Activated CD4-positive, alpha-beta T cell treated with anti-CD3 and anti-CD28 coated beads for 1 hour (primary cell): Measurements from ENCODE around the gene STAT2.
"Not testable (repeated sequence)": the region's sequence is repeated elsewhere in the genome, so short reads cannot be mapped to it uniquely, and the experiment has no call there.

ENCODE experiments used
- DNase-seq: peaks from one replicate; pipeline ENCODE4 v3.0.0-alpha.2; 2020

Gene STAT2

DNA sequence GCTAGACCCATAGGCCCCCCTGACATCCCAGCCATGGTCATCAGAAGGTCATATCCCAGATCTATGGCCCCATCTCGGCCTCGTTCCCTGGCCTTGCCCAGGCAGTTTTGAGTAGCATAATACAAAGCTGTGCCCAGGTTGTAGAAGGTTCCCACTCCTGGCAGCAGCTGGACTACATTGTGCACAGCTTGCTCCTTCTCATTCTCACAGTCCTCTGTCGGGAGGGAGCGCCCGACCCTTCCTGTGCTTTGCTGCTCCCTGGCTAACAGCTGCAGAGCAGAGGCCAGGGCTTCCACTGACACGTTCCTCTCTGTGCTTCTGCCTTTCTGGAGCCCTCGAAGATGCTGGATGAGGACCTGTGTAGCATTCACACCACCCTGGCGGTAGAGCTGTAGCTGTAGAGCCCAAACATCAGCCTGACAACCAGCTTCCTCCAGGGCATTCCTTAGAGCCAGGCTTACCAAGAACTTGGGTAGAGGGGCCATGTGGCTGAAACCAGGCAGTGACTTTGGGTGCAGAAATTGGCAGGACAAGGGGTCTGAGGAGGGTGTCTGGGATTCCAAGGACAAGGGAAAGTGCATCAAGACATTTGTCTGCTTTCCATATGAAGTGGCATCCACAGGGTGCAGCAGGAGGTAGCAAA, 1.7 kb upstream of the STAT2 start:
- DNase-seq, result no peak

DNA sequence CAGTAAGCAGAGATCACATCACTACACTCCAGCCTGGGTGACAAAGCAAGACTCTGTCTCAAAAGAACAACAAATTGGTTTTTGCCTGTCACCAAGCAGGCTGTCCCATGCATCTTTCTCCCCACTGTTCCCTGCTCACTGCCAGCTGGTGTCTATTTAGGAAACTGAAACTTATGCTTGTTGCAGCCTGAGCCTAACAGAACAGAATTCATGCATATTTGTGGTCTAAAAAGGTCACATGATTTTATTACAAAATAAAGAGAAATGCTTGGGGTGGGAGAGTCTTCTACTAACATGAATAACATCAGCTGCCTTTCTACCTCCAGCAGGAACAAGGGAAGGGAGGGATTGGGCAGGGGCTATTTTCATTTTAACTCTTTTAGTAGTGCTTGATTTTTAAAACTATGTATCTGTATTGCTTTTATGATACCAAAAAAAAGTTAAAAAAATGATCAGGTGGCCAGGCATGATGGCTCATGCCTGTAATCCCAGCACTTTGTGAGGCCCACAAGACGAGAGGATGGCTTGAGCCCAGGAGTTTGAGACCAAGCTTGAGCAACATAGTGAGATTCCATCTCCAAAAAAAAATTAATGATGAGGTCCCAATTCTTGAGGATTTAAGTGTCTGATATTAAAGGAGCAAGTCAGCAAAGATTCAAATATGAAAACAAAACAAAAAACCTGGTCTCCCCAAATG, 923 bp downstream of the STAT2 start:
- no peak for DNase-seq

DNA sequence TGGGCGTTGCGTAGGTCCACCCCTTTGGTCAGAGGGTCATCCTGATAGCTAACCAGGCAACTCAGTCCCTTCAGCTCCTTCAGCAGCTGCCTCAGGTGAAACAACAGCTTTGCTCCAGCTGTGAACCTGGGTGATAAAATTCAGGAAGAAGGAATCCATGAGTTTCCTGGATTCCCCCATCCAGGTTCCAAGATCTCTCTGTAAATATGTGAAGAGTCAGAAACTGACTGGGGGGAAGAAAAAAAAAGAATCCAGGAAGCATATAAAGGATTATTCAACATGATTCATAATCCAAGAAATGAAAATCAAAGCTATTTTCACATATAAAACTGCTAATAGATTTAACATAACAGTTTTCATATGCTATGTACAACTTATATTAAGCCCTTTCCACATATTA, 8.6 kb downstream of the STAT2 start:
- no peak for DNase-seq

DNA sequence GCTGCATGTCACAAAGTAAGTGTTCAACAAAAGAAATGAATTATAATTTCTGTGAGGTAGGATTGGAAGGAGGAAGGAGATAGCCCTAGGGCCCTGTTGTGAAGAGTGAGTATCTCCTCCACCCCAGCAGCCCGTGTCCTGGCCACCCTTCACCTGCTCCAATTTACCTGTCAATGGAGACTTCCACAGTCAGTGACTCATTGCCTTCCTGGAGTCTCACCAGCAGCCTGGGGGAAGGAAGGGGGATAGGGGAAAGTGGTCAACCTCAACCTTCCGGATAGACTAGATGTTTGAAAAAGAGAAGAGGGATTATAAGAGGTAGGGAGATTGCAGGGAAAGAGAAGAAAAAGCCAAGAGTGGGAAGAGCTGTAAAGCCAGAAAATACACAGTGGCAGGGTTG, 9.2 kb downstream of the STAT2 start:
- DNase-seq, result no peak

DNA sequence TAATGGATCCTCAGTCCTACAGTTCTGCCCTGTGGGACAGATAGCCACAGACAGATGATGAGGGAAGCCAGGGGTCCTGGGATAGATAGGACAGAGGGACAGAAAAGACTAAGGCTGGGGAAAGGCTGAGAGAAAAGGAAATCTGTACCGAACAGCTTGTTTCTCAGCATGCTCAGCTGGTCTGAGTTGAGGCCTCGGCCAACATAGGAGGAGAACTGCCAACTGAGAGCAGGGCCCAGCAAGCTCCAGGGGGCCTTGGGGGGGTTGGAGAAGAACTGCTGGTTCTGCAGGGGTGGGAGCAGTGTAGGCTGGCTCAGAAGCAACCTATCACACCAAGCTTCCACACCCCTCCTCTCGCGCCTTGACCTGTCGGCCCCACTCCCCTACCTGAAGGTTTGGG, 11.1 kb downstream of the STAT2 start:
- DNase-seq, result no peak

DNA sequence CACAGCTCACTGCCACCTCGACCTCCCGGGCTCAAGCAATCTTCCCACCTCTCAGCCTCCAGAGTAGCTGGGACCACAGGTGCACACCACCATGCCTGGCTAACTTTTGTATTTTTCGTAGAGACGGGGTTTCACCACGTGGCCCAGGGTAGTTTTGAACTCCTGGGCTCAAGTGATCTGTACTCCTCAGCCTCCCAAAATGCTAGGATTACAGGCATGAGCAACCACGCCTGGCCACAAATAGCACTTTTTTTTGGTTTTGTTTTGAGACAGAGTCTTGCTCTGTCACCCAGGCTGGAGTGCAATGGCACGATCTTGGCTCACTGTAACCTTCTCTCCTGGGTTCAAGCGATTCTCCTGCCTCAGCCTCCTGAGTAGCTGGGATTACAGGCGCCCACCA, 12.7 kb downstream of the STAT2 start:
- DNase-seq, result not testable (repeated sequence)

DNA sequence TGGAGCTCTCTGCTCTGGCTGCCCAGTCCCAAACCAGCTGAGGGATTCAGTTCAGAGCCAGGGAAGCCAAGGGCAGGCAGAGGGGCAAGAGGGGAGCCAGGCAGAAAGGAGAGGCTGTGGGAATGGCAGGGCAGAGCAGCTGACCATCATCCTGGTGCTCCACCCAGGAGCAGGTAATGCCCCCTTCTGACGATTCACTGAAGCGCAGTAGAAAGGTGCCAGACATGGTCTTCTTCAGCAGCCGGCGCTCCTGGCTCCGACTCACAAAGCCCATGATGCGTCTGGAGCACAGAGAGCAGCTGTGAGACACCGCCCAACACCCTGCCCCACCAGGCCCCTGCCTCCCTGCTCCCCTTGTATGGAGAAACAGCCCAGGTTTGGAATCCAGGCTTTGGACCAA, 13.2 kb downstream of the STAT2 start:
- no peak for DNase-seq

DNA sequence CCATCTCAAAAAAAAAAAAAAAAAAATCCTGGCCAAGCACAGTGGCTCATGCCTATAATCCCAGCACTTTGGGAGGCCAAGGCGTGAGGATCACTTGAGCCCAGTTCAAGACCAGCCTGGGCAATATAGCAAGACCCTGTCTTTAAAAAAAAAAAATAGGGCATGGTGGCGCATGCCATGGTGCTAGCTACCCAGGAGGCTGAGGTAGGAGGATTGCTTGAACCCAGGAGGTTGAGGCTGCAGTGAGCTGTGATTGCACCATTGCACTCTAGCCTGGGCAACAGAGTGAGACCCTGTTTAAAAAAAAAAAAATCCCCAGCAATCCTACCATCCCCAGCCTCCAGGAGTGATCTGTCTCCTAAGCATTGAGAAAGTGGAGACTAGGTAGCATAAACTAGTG, 17.6 kb downstream of the STAT2 start:
- DNase-seq, result not testable (repeated sequence)

DNA sequence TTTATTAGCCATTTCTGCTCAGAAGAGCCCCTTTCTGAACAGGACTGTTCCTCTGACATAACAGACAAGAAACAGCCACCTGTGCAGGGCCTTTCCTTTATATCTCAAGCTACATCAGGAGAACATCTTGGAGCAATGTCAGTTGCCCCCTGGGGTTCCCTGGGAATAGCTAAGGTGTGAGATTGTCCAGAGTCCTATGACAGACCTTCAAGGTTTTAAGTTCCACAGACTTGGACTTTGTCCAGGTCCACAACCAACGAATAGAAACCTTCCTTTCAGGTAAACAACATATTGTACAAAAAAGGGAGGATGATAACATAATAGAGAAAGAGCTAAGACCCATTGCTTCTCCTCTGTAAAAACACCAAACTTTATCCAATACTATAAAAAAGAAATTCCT, 18.3 kb downstream of the STAT2 start:
- DNase-seq, result no peak

DNA sequence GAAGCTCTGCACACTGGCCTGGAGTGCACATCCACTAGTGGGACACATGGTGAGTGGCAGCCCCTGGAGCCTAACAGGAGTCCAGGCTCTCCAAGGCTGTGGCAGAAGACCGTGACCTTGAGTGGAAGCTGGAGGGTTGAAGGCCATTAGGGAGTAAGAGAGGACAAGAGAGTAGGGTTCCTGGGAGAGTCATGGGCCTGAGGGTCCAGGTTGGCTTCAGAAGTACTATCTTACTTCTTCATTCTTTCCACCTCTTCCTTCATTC, 20.8 kb downstream of the STAT2 start:
- DNase-seq, result no peak

DNA sequence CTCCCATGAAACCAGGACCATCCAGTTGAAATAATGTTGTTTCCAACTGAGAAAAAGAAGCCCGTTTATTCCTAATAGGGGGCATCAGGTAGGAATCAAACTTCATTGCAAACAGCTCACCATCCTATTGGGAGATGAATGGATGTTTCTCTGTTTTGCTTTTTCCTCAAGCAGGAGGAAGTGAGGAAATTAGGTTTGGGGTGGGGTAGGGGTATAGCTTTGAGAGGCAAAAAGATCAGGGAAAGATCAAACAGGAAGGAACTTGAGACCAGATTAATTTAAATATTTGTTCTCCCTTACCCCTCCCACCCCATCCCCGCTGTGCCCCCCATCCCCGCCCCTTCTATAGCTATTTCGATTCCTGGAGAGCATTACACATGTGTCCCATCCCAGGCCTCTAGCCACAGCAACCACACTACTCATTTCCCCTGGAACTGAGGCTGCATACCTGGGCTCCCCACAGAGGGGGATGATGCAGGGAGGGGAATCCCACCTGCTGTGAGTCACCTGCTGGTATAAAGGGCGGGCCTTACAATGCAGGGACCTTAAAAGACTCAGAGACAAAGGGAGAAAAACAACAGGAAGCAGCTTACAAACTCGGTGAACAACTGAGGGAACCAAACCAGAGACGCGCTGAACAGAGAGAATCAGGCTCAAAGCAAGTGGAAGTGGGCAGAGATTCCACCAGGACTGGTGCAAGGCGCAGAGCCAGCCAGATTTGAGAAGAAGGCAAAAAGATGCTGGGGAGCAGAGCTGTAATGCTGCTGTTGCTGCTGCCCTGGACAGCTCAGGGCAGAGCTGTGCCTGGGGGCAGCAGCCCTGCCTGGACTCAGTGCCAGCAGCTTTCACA, 21.4 kb downstream of the STAT2 start, which contains the start of gene IL23A:
TSS of gene IL23A (plus strand) at position 577 of the 850 bp plus-strand sequence. CDS start at position 738, 161 bp downstream.
- DNase-seq, result peak; percentile 79

DNA sequence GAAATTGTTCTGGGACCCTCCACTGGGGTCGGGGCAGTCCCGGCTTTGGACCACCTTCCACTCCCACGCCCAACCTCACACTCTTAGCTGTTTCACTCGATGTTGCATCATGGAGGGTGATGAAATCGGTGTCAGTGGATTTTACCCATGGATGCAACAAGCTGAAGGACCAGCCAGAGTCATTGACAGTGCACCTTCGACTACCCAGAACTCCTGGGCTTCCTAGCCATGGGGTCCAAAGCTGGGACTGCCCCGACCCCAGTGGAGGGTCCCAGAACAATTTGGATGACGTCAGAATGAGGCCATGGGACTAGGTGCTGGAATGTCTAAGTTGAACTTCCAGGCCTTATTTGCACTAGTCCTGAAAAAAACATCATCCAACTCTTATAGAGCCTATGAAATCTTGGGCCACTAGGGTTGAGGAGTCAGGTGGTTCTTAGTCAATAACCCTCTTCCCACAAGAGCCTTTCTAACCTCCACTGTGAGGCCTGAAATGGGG, 22.1 kb downstream of the STAT2 start:
- no peak for DNase-seq

DNA sequence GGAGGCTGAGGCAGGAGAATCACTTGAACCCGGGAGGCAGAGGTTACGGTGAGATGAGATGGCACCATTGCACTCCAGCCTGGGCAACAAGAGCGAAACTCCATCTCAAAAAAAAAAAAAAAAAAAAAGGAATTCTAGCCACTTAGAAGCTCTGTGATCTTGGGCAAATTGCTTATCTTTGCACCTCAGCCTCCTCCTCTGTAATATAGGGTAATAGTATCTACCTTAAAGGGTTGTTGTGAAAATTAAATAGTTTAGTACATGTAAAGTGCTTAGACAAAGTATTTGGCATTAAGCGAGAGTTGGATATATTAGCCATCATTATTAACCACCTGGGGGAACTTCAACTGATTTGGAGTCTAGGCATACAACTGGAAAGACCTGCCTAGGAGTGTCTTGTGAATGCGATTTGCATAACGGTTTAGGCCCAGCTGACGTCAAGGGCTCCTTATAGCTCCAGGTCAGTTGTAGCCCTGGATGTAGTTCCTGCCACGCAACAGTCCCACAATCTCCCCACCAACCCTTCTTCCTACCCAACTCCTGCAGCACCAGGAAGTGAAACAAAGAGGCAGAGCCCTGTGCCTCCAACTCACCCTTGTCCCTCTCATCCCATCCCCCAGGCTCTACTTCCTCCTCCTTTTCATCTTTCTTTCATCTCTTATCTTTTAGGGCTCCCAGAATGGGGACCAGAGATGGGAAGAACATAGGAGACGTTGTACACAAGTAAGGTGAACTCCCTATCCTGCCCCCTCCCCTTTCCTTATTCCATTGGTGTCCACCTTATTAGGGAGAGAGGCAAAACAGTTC, 23.3 kb downstream of the STAT2 start:
- no peak for DNase-seq

DNA sequence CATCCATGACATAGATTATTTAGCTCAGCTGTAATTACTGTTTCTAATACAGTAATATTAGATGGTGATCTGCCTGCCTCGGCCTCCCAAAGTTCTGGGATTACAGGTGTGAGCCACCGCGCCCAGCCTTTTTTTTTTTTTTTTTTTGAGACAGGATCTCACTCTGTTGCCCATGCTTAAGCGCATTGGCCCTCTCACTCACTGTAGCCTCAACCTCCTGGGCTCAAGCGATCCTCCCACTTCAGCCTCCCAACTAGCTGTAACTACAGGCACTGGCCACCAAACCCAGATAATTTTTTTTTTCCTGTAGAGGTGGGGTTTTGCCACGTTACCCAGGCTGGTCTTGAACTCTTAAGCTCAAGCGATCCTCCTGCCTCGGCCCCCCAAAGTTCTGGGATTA, 24.4 kb downstream of the STAT2 start:
- DNase-seq, result not testable (repeated sequence)

DNA sequence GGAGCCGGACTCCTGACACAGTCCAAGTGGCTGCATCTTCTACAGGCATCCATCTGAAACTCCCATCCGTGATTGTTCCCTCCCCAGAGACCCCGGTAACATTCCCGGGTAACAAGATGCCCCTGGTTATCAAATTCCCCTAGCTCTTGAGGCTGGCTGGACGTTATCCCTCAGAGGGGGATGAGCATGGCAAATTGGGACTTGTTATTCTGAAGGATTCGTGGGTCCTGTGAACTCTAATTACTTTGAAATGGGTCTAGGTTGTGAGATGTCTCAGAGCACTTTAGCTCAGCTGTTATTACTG, 25.5 kb downstream of the STAT2 start:
- no peak for DNase-seq

DNA sequence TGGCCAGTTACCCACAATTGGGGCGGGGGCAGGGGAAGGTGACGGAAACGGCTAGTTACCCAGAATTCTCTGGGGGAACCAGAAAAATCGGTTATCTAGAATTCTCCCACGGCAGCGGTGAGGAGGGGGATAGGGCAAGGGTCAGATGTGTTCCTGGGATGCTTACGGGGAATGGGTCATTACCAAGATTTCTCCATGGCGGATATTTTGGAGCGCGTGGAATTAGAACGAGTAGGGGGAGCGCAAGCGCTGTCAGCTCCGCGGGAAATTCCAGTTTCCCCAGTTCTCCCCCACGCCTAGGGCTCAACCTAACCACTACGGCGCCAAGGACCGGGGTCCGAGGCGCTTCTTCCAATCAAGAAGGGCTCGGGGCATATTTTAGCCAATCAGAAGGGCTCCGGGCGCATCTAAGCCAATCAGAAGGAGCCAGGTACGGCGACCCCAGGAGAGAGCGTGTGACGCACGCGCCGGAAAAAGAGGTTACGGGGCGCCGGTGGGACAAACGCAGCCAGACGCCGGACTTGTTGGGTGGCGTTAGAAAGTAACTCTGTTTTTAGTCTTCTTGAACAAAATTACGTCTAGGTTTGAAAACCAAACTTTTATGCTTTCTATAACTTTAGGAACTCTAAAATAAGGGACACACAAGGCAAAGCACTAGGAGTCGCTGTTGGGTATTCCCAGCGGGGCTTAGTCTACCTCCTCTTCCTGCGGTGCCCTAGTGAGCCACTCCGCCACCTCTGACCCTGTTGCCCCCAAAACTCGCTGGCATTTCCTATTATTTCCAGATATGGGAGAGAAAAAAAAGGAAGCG, 26.0 kb downstream of the STAT2 start, which contains the start of gene PAN2:
TSS of gene PAN2 (minus strand) at position 322 of the 811 bp plus-strand sequence. CDS start 906 bp downstream, outside the sequence.
- DNase-seq, result peak; percentile 87

DNA sequence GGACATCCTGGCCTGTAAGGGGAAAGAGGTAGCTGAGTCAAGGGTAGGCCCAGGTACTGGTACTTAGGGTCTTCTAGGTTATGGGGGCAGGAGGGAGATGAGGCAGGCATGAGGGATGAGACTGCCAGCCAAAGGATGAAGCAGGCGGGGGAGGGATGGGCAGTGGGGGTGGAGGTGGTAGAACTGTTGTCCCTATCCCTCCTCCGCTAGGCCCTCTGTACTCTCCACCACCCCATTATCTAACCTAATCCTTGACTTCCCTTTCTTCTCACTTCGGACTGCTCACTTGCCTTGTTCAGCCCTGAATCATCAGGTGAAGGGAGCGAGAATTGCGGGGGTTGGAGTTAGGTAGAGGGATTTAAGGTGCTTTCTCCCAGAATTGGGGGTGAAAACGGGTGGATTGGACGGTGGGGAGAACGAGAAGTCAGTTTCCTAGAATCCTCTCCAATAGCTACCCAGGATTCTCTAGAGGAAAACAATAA, 26.7 kb downstream of the STAT2 start:
- peak; percentile 12 for DNase-seq

DNA sequence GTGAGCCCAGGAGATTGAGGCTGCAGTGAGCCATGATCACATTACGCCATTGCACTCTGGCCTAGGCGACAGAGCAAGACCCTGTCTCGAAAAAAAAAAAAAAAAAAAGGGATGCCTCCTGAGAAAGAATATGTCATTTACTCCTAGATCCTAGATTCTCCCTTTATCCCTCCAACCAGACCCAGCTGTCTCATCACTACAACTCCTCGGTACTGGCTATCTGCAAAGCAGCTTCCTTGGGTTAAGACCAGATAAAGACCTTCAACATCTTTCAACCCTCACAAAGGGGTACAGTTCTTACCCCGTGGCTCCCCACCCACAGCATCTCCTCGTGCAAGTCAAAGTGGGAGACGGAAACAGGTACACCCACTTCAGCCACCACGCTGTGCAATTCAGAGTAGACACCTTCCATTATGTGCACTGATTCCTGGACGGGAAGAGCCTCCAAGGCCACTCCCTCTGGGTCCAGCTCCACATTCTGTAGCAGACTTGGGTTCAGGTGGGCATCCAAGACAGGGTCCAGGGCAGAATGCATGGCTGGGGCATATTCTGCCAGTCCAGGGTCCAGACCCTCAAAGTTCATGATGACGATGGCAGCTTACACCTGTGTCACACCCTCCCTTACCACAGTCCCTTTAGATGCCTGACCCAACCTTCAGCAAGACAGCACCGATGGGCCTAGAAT, 27.3 kb downstream of the STAT2 start:
- no peak for DNase-seq

DNA sequence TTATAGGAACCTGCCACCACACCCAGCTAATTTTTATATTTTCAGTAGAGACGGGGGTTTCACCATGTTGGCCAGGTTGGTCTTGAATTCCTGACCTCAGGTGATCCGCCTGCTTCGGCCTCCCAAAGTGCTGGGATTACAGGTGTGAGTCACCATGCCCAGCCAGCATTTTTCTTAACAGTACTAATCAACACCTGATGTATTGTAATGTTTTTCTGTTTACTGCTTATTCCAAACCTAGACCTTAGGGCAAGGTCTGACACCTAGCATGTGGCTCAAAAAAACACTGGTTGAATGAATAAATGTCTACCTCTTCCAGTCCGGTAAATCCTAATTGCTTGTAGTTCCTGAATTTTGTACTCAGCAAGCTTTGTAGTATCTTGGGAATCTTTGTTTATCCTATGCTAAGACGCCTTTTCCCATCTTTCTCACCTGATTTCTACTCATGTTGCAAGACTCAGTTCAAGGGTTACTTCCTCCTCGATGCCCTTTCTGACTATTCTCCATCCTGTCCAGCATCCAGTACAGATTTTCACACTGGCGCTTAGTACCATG, 28.9 kb downstream of the STAT2 start:
- DNase-seq, result no peak

DNA sequence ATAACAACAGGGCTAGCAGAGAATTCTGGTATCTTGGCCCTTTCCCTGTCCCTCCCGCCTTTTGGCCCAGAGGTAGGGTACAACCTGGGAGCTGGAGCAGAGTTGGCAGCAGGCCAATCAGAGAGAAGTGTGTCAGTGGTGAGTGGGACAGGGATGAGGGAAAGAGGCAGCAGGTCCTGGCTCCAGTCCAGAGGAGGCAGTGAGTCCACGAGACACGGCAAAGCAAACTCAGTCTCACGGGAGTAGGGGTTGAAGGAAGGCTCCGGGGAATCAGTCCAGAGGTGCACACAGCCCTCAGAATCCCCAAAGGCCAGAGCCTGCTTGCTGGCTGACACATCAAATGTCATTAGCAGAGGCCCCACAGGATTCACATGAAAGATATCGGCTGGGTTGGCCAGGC, 33.4 kb downstream of the STAT2 start:
- no peak for DNase-seq

DNA sequence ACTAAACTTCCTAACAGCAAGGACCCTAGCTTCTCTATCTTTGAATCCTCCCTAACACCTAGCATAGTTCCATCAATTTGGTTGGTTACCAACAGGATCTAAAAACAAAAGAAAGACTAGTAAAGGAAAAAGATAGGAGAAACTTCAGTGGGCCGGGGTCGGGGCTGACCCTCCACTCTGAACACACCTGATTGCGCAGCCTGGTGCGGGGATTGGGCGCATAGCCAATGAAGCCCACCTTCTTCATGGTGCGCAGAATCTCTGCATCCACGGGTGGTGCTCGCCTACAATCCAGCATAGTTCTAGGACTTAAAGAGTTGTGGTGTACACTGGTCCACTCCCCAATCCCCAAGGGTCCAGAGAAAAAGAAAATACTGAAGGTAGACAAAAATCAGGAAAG, 33.8 kb downstream of the STAT2 start:
- no peak for DNase-seq
